HCT116 (cell line): ENCODE measurements around the gene GPHN. TPM values are rescaled to one million over a fixed set of nuclear protein-coding genes. Genes with fewer than 3 reads are reported as not detected.

Source experiments
- ATAC-seq: fragments of 200-7000 bp; cut with Tn5 transposase; 2 replicates; pipeline ENCODE4 v1.9.1; 2020; ENCODE audit warnings: mild to moderate bottlenecking, moderate library complexity
- BruUV-seq: library from RNA; stranded (reverse); fragments of 400-500 nt; replicated peaks from 2 replicates; lab custom pipeline; 2021; lab: Mats Ljungman, UMichigan
- CTCF ChIA-PET: fragments of 300-600 bp; sonication (Branson Sonifier 250); formaldehyde crosslinking; loops from one replicate; lab custom pipeline; 2021; ENCODE audit warnings: antibody characterized with exemption; lab: Charles Lee
- POLR2A ChIA-PET: fragments of 300-600, 350-600 bp; sonication (Branson Sonifier 250); formaldehyde crosslinking; loops from one replicate; lab custom pipeline; 2021; ENCODE audit warnings: antibody characterized with exemption; lab: Charles Lee
- RAD21 ChIA-PET, 2 experiments: fragments of 300-600 bp; sonication (Branson Sonifier 250); formaldehyde crosslinking; loops; one replicate each; lab custom pipeline; 2023; ENCODE audit warnings: low total read pairs in 2 of 2; ENCODE audit not compliant: uncharacterized antibody in 2 of 2, unreplicated experiment in 2 of 2, low non-redundant PET in 1 of 2; lab: Charles Lee
- DNase-seq: peaks from one replicate; pipeline ENCODE4 v3.0.0-alpha.2; 2010; ENCODE audit warnings: low read depth, low spot score
- H2AFZ ChIP-seq: fragments of 200-600 bp; shearing (Covaris generic), sonication (generic); 2 replicates; pipeline ENCODE4 v1.6.1; 2017; ENCODE audit warnings: low read depth, mixed run types, mixed read lengths, antibody characterized with exemption, low read length; ENCODE audit not compliant: poor library complexity, severe bottlenecking
- H3K27ac ChIP-seq: 2 replicates; pipeline ENCODE4 v1.5.1; 2012; ENCODE audit warnings: low read depth, low read length
- H3K27me3 ChIP-seq: fragments of 200-600 bp; sonication (generic); 2 replicates; pipeline ENCODE4 v1.6.1; 2016; ENCODE audit warnings: mixed run types, low read length, mixed read lengths; ENCODE audit not compliant: insufficient read depth
- H3K36me3 ChIP-seq, 2 experiments: fragments of 200-500 bp in 1 of 2; fragments of 200-600 bp in 1 of 2; sonication (Bioruptor generic) in 1 of 2; sonication (generic) in 1 of 2; 2 replicates each; pipeline versions ENCODE4 v1.5.1 to v1.6.1; 2014 to 2016; ENCODE audit warnings: low read length in 2 of 2, inconsistent platforms in 1 of 2, mixed read lengths in 1 of 2, mixed run types in 1 of 2; ENCODE audit not compliant: insufficient read depth in 2 of 2, control insufficient read depth in 1 of 2
- H3K4me1 ChIP-seq, 2 experiments: fragments of 200-600 bp in 1 of 2; sonication (generic) in 1 of 2; 2 replicates each; pipeline versions ENCODE4 v1.5.1 to v1.6.1; 2012 to 2017; ENCODE audit warnings: low read length in 2 of 2, inconsistent platforms in 1 of 2, mild to moderate bottlenecking in 1 of 2, mixed read lengths in 1 of 2, mixed run types in 1 of 2, moderate library complexity in 1 of 2; ENCODE audit not compliant: insufficient read depth in 2 of 2, control insufficient read depth in 1 of 2
- H3K4me2 ChIP-seq: fragments of 200-600 bp; sonication (generic); 2 replicates; pipeline ENCODE4 v1.6.1; 2017; ENCODE audit warnings: mixed run types, low read length, mixed read lengths
- H3K4me3 ChIP-seq, 2 experiments: fragments of 200-600 bp in 1 of 2; sonication (generic) in 1 of 2; replicated peaks in 1 of 2; 2 replicates each; pipeline ENCODE4 v1.5.1; 2011 to 2016; ENCODE audit warnings: low read length in 2 of 2, control low read depth in 1 of 2, low read depth in 1 of 2, mild to moderate bottlenecking in 1 of 2, mixed read lengths in 1 of 2, mixed run types in 1 of 2
- H3K79me2 ChIP-seq: fragments of 200-600 bp; sonication (generic); 2 replicates; pipeline ENCODE4 v1.6.1; 2017; ENCODE audit warnings: mild to moderate bottlenecking, mixed run types, low read length, moderate library complexity, mixed read lengths; ENCODE audit not compliant: insufficient read depth
- H3K9ac ChIP-seq: fragments of 200-600 bp; sonication (generic); 2 replicates; pipeline ENCODE4 v1.6.1; 2016; ENCODE audit warnings: low read length, mixed read lengths
- H3K9me2 ChIP-seq: fragments of 200-600 bp; sonication (generic), shearing (Covaris generic); 2 replicates; pipeline ENCODE4 v1.6.1; 2017; ENCODE audit warnings: mixed run types, mild to moderate bottlenecking, moderate library complexity; ENCODE audit not compliant: insufficient read depth
- H3K9me3 ChIP-seq, 2 experiments: fragments of 200-500 bp in 1 of 2; fragments of 200-600 bp in 1 of 2; sonication (Bioruptor generic) in 1 of 2; sonication (generic) in 1 of 2; 2 replicates each; pipeline ENCODE4 v1.6.1; 2014 to 2017; ENCODE audit warnings: low read length in 2 of 2, mixed read lengths in 2 of 2, inconsistent platforms in 1 of 2, low read depth in 1 of 2, mild to moderate bottlenecking in 1 of 2, mixed run types in 1 of 2, moderate library complexity in 1 of 2; ENCODE audit not compliant: control insufficient read depth in 1 of 2, insufficient read depth in 1 of 2
- H4K20me1 ChIP-seq: fragments of 200-600 bp; sonication (generic), shearing (Covaris generic); 2 replicates; pipeline ENCODE4 v1.6.1; 2017; ENCODE audit warnings: mixed run types, mild to moderate bottlenecking, moderate library complexity; ENCODE audit not compliant: insufficient read depth
- CBX3 ChIP-seq: IDR thresholded peaks from 2 replicates; pipeline ENCODE4 v1.6.1; 2012; ENCODE audit warnings: low read depth
- EGR1 ChIP-seq: IDR thresholded peaks from 2 replicates; pipeline ENCODE4 v1.6.1; 2012; ENCODE audit warnings: low read depth
- ELF1 ChIP-seq: IDR thresholded peaks from 2 replicates; pipeline ENCODE4 v1.6.1; 2012; ENCODE audit warnings: low read depth, borderline replicate concordance
- EZH2 ChIP-seq: fragments of 200-600 bp; sonication (generic); IDR thresholded peaks from 2 replicates; pipeline ENCODE4 v1.6.1; 2017; ENCODE audit warnings: antibody characterized with exemption, mixed run types
- EZH2phosphoT487 ChIP-seq: fragments of 200-600 bp; IDR thresholded peaks from 2 replicates; pipeline ENCODE4 v1.6.1; 2018; ENCODE audit warnings: antibody characterized with exemption, borderline replicate concordance
- FOSL1 ChIP-seq: IDR thresholded peaks from 2 replicates; pipeline ENCODE4 v1.6.1; 2012; ENCODE audit warnings: low read depth
- JUND ChIP-seq: IDR thresholded peaks from 2 replicates; pipeline ENCODE4 v1.6.1; 2012
- POLR2A ChIP-seq: IDR thresholded peaks from 2 replicates; pipeline ENCODE4 v1.7.0; 2011; ENCODE audit warnings: borderline replicate concordance; ENCODE audit not compliant: insufficient read depth, insufficient read length; ENCODE audit errors: extremely low read depth
- SIN3A ChIP-seq: IDR thresholded peaks from 2 replicates; pipeline ENCODE4 v1.6.1; 2012; ENCODE audit warnings: low read depth
- SRF ChIP-seq: IDR thresholded peaks from 2 replicates; pipeline ENCODE4 v1.6.1; 2012; ENCODE audit warnings: low read depth
- TCF7L2 ChIP-seq: IDR thresholded peaks from 2 replicates; pipeline ENCODE4 v1.7.0; 2011; ENCODE audit warnings: borderline replicate concordance, inconsistent platforms; ENCODE audit not compliant: insufficient read depth, insufficient read length; ENCODE audit errors: extremely low read depth
- YY1 ChIP-seq: IDR thresholded peaks from 2 replicates; pipeline ENCODE4 v1.6.1; 2011; ENCODE audit warnings: low read length, low read depth, moderate library complexity, mild to moderate bottlenecking; ENCODE audit not compliant: insufficient replicate concordance; ENCODE audit errors: extremely low read depth
- ZFX ChIP-seq: fragments of 450-650 bp; IDR thresholded peaks from 2 replicates; pipeline ENCODE4 v1.6.1; 2017
- intact Hi-C: fragments of 100-400 bp; cut with micrococcal nuclease; formaldehyde crosslinking; loops from 2 replicates; pipeline ENCODE4 v1.10.0; 2022
- total RNA-seq: library from RNA; stranded (reverse); gene quantifications from one replicate; pipeline ENCODE4 v1.2.1, GENCODE V29; 2021; ENCODE audit not compliant: unreplicated experiment
- TF ChIP-seq, protein P1 (sequence below): IDR thresholded peaks from 2 replicates; pipeline ENCODE4 v1.6.1; 2012
- TF ChIP-seq, protein P2 (sequence below): IDR thresholded peaks from 2 replicates; pipeline ENCODE4 v1.6.1; 2012; ENCODE audit warnings: low read depth
- TF ChIP-seq, protein P3 (sequence below): IDR thresholded peaks from 2 replicates; pipeline ENCODE4 v1.6.1; 2011; ENCODE audit warnings: mild to moderate bottlenecking, low read length, moderate library complexity; ENCODE audit not compliant: insufficient replicate concordance; ENCODE audit errors: extremely low read depth
- TF ChIP-seq, protein P4 (sequence below), 3 experiments: fragments of 200-600 bp in 1 of 3; sonication (generic) in 1 of 3; IDR thresholded peaks in 2 of 3; conservative IDR thresholded peaks in 1 of 3; 2 replicates each; pipeline ENCODE4 v1.5.1; 2012 to 2017; ENCODE audit warnings: low read depth in 2 of 3, low read length in 2 of 3, antibody characterized with exemption in 1 of 3, borderline replicate concordance in 1 of 3, control low read depth in 1 of 3, mild to moderate bottlenecking in 1 of 3, mixed read lengths in 1 of 3, mixed run types in 1 of 3, moderate library complexity in 1 of 3; ENCODE audit not compliant: insufficient read depth in 1 of 3

GPHN gene
- total RNA-seq, 1 experiment from 2014 or later: 43.8 TPM

DNA sequence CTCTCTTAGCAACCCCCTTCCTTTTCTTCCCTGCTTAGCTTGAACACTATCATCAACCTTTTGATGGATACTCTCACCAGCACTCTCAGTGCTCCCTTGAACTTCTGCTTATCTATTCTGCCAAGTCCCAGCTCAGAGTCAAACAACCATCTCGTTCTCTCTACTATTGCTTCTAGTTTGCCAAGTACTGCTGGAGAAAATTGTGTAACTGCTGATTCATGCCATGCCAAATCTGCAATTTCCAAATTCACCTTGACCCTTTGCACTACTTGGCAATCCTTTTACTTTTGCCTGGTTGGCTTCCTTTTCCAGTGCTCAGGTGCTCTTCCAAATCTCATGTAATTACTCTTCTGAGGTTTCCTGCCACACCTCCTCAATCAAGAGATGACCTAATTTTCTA is 24.6 kb upstream of the GPHN start:
- no peaks in the 10 kb centered on the region for H3K4me1 ChIP-seq
- ATAC-seq (no peak), DNase-seq (no peak)
- no peak for TF ChIP-seq ELF1
- TF ChIP-seq EZH2phosphoT487: no peak
- TF ChIP-seq, protein P1, sequence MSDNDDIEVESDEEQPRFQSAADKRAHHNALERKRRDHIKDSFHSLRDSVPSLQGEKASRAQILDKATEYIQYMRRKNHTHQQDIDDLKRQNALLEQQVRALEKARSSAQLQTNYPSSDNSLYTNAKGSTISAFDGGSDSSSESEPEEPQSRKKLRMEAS: no peak
- no peak for TF ChIP-seq YY1
- no peak for TF ChIP-seq ZFX
- TF ChIP-seq EGR1: no peak
- no peak for TF ChIP-seq SIN3A
- TF ChIP-seq JUND: no peak
- TF ChIP-seq EZH2: no peak
- TF ChIP-seq FOSL1: no peak
- no peak for TF ChIP-seq TCF7L2
- TF ChIP-seq SRF: no peak
- no peak for TF ChIP-seq CBX3
- no peak for TF ChIP-seq POLR2A
- TF ChIP-seq, protein P2, sequence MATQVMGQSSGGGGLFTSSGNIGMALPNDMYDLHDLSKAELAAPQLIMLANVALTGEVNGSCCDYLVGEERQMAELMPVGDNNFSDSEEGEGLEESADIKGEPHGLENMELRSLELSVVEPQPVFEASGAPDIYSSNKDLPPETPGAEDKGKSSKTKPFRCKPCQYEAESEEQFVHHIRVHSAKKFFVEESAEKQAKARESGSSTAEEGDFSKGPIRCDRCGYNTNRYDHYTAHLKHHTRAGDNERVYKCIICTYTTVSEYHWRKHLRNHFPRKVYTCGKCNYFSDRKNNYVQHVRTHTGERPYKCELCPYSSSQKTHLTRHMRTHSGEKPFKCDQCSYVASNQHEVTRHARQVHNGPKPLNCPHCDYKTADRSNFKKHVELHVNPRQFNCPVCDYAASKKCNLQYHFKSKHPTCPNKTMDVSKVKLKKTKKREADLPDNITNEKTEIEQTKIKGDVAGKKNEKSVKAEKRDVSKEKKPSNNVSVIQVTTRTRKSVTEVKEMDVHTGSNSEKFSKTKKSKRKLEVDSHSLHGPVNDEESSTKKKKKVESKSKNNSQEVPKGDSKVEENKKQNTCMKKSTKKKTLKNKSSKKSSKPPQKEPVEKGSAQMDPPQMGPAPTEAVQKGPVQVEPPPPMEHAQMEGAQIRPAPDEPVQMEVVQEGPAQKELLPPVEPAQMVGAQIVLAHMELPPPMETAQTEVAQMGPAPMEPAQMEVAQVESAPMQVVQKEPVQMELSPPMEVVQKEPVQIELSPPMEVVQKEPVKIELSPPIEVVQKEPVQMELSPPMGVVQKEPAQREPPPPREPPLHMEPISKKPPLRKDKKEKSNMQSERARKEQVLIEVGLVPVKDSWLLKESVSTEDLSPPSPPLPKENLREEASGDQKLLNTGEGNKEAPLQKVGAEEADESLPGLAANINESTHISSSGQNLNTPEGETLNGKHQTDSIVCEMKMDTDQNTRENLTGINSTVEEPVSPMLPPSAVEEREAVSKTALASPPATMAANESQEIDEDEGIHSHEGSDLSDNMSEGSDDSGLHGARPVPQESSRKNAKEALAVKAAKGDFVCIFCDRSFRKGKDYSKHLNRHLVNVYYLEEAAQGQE: no peak
- TF ChIP-seq, protein P3, sequence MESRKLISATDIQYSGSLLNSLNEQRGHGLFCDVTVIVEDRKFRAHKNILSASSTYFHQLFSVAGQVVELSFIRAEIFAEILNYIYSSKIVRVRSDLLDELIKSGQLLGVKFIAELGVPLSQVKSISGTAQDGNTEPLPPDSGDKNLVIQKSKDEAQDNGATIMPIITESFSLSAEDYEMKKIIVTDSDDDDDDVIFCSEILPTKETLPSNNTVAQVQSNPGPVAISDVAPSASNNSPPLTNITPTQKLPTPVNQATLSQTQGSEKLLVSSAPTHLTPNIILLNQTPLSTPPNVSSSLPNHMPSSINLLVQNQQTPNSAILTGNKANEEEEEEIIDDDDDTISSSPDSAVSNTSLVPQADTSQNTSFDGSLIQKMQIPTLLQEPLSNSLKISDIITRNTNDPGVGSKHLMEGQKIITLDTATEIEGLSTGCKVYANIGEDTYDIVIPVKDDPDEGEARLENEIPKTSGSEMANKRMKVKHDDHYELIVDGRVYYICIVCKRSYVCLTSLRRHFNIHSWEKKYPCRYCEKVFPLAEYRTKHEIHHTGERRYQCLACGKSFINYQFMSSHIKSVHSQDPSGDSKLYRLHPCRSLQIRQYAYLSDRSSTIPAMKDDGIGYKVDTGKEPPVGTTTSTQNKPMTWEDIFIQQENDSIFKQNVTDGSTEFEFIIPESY: no peak
- TF ChIP-seq, protein P4, sequence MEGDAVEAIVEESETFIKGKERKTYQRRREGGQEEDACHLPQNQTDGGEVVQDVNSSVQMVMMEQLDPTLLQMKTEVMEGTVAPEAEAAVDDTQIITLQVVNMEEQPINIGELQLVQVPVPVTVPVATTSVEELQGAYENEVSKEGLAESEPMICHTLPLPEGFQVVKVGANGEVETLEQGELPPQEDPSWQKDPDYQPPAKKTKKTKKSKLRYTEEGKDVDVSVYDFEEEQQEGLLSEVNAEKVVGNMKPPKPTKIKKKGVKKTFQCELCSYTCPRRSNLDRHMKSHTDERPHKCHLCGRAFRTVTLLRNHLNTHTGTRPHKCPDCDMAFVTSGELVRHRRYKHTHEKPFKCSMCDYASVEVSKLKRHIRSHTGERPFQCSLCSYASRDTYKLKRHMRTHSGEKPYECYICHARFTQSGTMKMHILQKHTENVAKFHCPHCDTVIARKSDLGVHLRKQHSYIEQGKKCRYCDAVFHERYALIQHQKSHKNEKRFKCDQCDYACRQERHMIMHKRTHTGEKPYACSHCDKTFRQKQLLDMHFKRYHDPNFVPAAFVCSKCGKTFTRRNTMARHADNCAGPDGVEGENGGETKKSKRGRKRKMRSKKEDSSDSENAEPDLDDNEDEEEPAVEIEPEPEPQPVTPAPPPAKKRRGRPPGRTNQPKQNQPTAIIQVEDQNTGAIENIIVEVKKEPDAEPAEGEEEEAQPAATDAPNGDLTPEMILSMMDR (IDR thresholded peaks at IDR 0.05 in 2 of 3, conservative IDR thresholded peaks at IDR 0.05 in 1 of 3; ENCODE audit: borderline replicate concordance in 1 of 3, insufficient read depth in 1 of 3, low read depth in 2 of 3, low read length in 2 of 3): no peak
- ChIA-PET POLR2A (no interaction called here), RAD21 (no interaction called here), CTCF (no interaction called here)
- H4K20me1 ChIP-seq: no peaks in the 10 kb centered on the region
- intact Hi-C loops: no loop called here
- no peak overlapping the region for H3K4me2 ChIP-seq
- no peak overlapping the region for H3K27ac ChIP-seq
- H3K27me3 ChIP-seq: no peaks in the 10 kb centered on the region
- no peak overlapping the region for H3K4me3 ChIP-seq
- no peaks in the 10 kb centered on the region for H3K9me2 ChIP-seq
- H3K36me3 ChIP-seq: no peaks in the 10 kb centered on the region
- no peaks in the 10 kb centered on the region for H3K9me3 ChIP-seq
- no peaks in the 10 kb centered on the region for H3K79me2 ChIP-seq
- no peak overlapping the region for H3K9ac ChIP-seq
- no peak overlapping the region for H2AFZ ChIP-seq
- no TSS peak for BruUV-seq
